ENCODE measurements around the gene HSD17B14. TPM values are rescaled to one million over a fixed set of nuclear protein-coding genes. Genes with fewer than 3 reads are reported as not detected.

Gene HSD17B14
- total and polyA plus RNA-seq, 2 of the 13 experiments (the other 11 are each of a cell fraction or from before 2014, with no cell fraction given), result 0.58 to 1.2 TPM

DNA sequence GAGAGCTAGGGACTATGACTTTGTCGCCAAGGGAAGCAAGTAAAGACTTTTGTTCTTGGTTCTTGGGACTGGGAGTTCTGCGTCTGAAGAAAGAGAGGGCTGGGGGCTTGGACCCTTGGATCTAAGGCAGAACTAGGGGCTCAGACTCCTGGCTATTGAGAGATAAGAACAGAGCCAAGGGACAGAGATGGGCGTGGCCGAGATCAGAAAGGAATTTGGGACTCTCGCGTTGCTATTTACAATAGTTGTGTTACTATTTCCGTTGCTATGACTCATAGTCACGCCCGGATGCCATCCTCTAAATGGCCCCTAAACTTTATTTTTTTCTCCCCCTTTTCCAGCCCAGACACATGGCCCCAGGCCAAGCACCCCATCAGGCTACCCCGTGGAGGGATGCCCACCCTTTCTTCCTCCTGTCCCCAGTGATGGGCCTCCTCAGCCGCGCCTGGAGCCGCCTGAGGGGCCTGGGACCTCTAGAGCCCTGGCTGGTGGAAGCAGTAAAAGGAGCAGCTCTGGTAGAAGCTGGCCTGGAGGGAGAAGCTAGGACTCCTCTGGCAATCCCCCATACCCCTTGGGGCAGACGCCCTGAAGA is 36.7 kb upstream of the HSD17B14 start (continued):
- TF ChIP-seq, protein P1, sequence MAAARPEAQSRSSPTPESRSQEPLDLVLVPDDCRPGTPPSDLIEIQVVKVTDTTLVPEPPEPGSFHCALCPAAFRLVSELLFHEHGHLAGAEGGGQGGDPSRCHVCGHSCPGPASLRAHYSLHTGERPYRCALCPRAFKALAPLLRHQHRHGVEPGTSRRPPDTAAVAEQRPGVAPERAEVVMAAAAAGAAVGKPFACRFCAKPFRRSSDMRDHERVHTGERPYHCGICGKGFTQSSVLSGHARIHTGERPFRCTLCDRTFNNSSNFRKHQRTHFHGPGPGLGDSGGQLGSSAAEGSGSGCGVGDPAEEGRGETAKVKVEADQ (CRISPR knock-in tag; IDR thresholded peaks at IDR 0.05; ENCODE audit: borderline replicate concordance), result no peak
- 0 out of 2 replicates have a peak, but pooled peaks have one; percentile 16 for TF ChIP-seq ZNF891 (CRISPR knock-in tag; IDR thresholded peaks at IDR 0.05)
- TF ChIP-seq DPF2 (CRISPR knock-in tag; IDR thresholded peaks at IDR 0.05; ENCODE audit: borderline replicate concordance, low read depth), result no peak
- no peak for TF ChIP-seq PLRG1 (conservative IDR thresholded peaks at IDR 0.05)
- TF ChIP-seq ZBTB3 (CRISPR knock-in tag; IDR thresholded peaks at IDR 0.05; ENCODE audit: borderline replicate concordance, low read depth), result no peak
- TF ChIP-seq, protein P2, sequence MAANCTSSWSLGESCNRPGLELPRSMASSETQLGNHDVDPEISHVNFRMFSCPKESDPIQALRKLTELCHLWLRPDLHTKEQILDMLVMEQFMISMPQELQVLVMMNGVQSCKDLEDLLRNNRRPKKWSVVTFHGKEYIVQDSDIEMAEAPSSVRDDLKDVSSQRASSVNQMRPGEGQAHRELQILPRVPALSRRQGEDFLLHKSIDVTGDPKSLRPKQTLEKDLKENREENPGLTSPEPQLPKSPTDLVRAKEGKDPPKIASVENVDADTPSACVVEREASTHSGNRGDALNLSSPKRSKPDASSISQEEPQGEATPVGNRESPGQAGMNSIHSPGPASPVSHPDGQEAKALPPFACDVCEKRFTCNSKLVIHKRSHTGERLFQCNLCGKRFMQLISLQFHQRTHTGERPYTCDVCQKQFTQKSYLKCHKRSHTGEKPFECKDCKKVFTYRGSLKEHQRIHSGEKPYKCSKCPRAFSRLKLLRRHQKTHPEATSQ (CRISPR knock-in tag; IDR thresholded peaks at IDR 0.05; ENCODE audit: borderline replicate concordance), result no peak
- no peak for TF ChIP-seq ZNF431 (CRISPR knock-in tag; IDR thresholded peaks at IDR 0.05; ENCODE audit: borderline replicate concordance, low read depth)
- TF ChIP-seq SMAD1 (CRISPR knock-in tag; IDR thresholded peaks at IDR 0.05; ENCODE audit: borderline replicate concordance, low read depth), result no peak
- TF ChIP-seq TOPORS (CRISPR knock-in tag; IDR thresholded peaks at IDR 0.05), result no peak
- TF ChIP-seq GTF3A (CRISPR knock-in tag; conservative IDR thresholded peaks at IDR 0.05), result no peak
- TF ChIP-seq ARID2 (CRISPR knock-in tag; IDR thresholded peaks at IDR 0.05; ENCODE audit: borderline replicate concordance), result no peak
- TF ChIP-seq ZNF670 (CRISPR knock-in tag; IDR thresholded peaks at IDR 0.05; ENCODE audit: borderline replicate concordance), result no peak
- peak; percentile 18 to 60; a peak in 3 of 4 replicates for TF ChIP-seq EP300 (IDR thresholded peaks at IDR 0.05; ENCODE audit: low read depth in 2 of 2, low read length in 2 of 2)
- TF ChIP-seq EP300 (CRISPR knock-in tag; IDR thresholded peaks at IDR 0.05; ENCODE audit: borderline replicate concordance), result no peak
- TF ChIP-seq ZNF878 (CRISPR knock-in tag; IDR thresholded peaks at IDR 0.05), result 0 out of 2 replicates have a peak, but pooled peaks have one; percentile 12
- TF ChIP-seq POLR2G (IDR thresholded peaks at IDR 0.05; ENCODE audit: low read depth, low read length), result no peak
- TF ChIP-seq, protein P3, sequence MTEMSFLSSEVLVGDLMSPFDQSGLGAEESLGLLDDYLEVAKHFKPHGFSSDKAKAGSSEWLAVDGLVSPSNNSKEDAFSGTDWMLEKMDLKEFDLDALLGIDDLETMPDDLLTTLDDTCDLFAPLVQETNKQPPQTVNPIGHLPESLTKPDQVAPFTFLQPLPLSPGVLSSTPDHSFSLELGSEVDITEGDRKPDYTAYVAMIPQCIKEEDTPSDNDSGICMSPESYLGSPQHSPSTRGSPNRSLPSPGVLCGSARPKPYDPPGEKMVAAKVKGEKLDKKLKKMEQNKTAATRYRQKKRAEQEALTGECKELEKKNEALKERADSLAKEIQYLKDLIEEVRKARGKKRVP (CRISPR knock-in tag; IDR thresholded peaks at IDR 0.05), result no peak
- TF ChIP-seq CBX2 (IDR thresholded peaks at IDR 0.05; ENCODE audit: low read depth, low read length), result no peak
- no peak for TF ChIP-seq CBX2 (CRISPR knock-in tag; IDR thresholded peaks at IDR 0.05; ENCODE audit: low read depth)
- TF ChIP-seq ZNF44 (CRISPR knock-in tag; IDR thresholded peaks at IDR 0.05), result no peak
- no peak for TF ChIP-seq ZNF274 (CRISPR knock-in tag; IDR thresholded peaks at IDR 0.05)
- no peak for TF ChIP-seq NFYB (CRISPR knock-in tag; IDR thresholded peaks at IDR 0.05)
- TF ChIP-seq SP2 (CRISPR knock-in tag; IDR thresholded peaks at IDR 0.05), result no peak
- no peak for TF ChIP-seq CC2D1A (CRISPR knock-in tag; IDR thresholded peaks at IDR 0.05)
- no peak for TF ChIP-seq ZBTB8A (CRISPR knock-in tag; IDR thresholded peaks at IDR 0.05; ENCODE audit: borderline replicate concordance, low read depth)
- TF ChIP-seq, protein P4, sequence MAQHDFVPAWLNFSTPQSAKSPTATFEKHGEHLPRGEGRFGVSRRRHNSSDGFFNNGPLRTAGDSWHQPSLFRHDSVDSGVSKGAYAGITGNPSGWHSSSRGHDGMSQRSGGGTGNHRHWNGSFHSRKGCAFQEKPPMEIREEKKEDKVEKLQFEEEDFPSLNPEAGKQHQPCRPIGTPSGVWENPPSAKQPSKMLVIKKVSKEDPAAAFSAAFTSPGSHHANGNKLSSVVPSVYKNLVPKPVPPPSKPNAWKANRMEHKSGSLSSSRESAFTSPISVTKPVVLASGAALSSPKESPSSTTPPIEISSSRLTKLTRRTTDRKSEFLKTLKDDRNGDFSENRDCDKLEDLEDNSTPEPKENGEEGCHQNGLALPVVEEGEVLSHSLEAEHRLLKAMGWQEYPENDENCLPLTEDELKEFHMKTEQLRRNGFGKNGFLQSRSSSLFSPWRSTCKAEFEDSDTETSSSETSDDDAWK (CRISPR knock-in tag; IDR thresholded peaks at IDR 0.05), result no peak
- 0 out of 2 replicates have a peak, but pooled peaks have one; percentile 24 for TF ChIP-seq TSC22D2 (CRISPR knock-in tag; IDR thresholded peaks at IDR 0.05; ENCODE audit: borderline replicate concordance)
- TF ChIP-seq ARNT (IDR thresholded peaks at IDR 0.05), result no peak

Measured in HepG2 (cell line).